Measurements from ENCODE around the gene RGL1.

DNA sequence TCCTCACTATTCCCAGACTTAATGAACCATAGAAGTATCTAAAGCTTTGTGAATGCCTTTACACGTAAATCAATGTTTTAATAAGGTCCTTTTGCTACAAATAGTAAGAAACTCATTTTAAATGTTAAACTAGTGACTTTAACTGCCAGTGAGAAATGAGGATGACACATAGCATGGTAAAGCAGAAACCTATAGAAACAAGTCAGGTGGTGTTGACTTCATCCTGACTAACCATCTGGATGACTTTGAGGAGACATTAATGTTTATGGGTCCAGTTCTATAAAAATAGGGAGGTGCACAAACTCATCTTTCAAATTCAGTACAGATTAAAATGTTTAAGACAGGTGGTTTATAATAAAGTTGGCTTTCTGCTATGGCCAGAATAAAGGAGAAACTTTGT, 147.2 kb downstream of the RGL1 start:
- TF ChIP-seq, protein P1, sequence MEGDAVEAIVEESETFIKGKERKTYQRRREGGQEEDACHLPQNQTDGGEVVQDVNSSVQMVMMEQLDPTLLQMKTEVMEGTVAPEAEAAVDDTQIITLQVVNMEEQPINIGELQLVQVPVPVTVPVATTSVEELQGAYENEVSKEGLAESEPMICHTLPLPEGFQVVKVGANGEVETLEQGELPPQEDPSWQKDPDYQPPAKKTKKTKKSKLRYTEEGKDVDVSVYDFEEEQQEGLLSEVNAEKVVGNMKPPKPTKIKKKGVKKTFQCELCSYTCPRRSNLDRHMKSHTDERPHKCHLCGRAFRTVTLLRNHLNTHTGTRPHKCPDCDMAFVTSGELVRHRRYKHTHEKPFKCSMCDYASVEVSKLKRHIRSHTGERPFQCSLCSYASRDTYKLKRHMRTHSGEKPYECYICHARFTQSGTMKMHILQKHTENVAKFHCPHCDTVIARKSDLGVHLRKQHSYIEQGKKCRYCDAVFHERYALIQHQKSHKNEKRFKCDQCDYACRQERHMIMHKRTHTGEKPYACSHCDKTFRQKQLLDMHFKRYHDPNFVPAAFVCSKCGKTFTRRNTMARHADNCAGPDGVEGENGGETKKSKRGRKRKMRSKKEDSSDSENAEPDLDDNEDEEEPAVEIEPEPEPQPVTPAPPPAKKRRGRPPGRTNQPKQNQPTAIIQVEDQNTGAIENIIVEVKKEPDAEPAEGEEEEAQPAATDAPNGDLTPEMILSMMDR (conservative IDR thresholded peaks at IDR 0.05; ENCODE audit: low read length), result no peak
- no peak for TF ChIP-seq EZH2phosphoT487 (IDR thresholded peaks at IDR 0.05; ENCODE audit: borderline replicate concordance)
